ENCODE results near the gene NTRK2. TPM values are rescaled to one million over a fixed set of nuclear protein-coding genes. Genes with fewer than 3 reads are reported as not detected.

The NTRK2 gene
- total RNA-seq, 1 donor from 2014 or later = 23.8 TPM

DNA sequence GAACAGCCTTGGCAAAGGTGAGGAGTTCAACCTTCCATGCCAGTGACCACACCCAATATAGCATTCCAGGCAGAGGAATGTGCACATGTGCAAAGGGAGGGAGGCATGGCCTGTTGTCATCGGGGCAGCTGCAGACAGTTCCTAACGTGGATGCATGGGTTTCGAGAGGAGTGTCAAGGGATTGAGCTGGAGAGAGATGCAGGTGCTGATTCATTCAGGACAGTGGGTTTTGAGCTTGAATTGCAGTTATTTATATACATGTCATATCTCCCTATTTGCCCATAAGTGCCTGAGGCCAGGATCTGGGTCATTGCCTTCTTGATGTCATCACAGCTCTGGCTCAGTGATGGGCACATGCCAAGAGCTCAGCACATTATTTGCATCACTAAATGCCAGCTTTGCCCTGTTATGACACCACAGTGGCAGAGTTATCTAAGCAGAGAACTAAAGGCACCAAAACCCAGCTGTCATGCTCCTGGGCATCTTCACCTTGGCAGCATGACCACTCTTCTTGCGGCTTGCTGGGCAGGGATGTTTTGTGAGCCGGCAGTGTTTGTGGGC is 278.0 kb downstream of the NTRK2 start:
- TF ChIP-seq, protein P1, sequence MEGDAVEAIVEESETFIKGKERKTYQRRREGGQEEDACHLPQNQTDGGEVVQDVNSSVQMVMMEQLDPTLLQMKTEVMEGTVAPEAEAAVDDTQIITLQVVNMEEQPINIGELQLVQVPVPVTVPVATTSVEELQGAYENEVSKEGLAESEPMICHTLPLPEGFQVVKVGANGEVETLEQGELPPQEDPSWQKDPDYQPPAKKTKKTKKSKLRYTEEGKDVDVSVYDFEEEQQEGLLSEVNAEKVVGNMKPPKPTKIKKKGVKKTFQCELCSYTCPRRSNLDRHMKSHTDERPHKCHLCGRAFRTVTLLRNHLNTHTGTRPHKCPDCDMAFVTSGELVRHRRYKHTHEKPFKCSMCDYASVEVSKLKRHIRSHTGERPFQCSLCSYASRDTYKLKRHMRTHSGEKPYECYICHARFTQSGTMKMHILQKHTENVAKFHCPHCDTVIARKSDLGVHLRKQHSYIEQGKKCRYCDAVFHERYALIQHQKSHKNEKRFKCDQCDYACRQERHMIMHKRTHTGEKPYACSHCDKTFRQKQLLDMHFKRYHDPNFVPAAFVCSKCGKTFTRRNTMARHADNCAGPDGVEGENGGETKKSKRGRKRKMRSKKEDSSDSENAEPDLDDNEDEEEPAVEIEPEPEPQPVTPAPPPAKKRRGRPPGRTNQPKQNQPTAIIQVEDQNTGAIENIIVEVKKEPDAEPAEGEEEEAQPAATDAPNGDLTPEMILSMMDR (IDR thresholded peaks at IDR 0.05) = no peak
- intact Hi-C loops (cut with DNase I) = no loop called here

GRCh38 chr9:84949258-84949657 is 279.7 kb downstream of the NTRK2 start:
- Histone ChIP-seq H3K36me3 (no peaks in the 10 kb centered on the region), H3K4me1 (no peaks in the 10 kb centered on the region), H3K27me3 (no peaks in the 10 kb centered on the region), H3K4me3 (no peak overlapping the region), H3K27ac (no peak overlapping the region), H3K9me3 (no peaks in the 10 kb centered on the region)
- intact Hi-C loops (cut with DNase I) = no loop called here
- no peak for DNase-seq (ENCODE audit: low spot score in 2 of 2)
- TF ChIP-seq, protein P1 (IDR thresholded peaks at IDR 0.05) = no peak

More for the DNA sequence above, 278.0 kb downstream of the NTRK2 start:
- H3K36me3 ChIP-seq = no peaks in the 10 kb centered on the region
- no peaks in the 10 kb centered on the region for H3K4me1 ChIP-seq
- no peak for DNase-seq (ENCODE audit: low spot score in 2 of 2)
- H3K4me3 ChIP-seq = no peak overlapping the region
- no peaks in the 10 kb centered on the region for H3K27me3 ChIP-seq
- no peaks in the 10 kb centered on the region for H3K9me3 ChIP-seq
- no peak overlapping the region for H3K27ac ChIP-seq

DNA sequence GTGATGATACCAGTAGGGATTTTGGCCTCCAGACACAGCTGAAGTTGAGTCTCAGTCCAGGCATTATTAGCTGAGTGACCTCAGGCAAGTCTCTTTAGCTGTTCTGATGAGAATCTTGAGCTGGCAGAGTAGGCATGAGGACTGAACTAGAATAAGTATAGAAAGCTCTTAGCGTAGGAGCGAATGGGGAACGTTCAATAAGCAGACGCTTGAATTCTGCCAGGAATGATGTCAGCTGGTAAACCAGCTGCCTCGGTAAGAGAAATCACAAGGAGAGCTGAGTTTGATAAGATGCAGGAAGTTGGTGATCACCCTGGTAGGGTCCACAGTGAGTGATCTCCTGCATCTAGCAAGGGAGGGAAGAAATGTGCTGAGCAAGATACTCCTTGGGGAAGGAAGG is 280.4 kb downstream of the NTRK2 start:
- TF ChIP-seq, protein P1 (IDR thresholded peaks at IDR 0.05) = no peak
- Histone ChIP-seq H3K4me3 (no peak overlapping the region), H3K27ac (no peak overlapping the region), H3K36me3 (no peaks in the 10 kb centered on the region), H3K4me1 (no peaks in the 10 kb centered on the region), H3K9me3 (no peaks in the 10 kb centered on the region), H3K27me3 (no peaks in the 10 kb centered on the region)
- intact Hi-C loops (cut with DNase I) = no loop called here
- no peak for DNase-seq (ENCODE audit: low spot score in 2 of 2)

DNA sequence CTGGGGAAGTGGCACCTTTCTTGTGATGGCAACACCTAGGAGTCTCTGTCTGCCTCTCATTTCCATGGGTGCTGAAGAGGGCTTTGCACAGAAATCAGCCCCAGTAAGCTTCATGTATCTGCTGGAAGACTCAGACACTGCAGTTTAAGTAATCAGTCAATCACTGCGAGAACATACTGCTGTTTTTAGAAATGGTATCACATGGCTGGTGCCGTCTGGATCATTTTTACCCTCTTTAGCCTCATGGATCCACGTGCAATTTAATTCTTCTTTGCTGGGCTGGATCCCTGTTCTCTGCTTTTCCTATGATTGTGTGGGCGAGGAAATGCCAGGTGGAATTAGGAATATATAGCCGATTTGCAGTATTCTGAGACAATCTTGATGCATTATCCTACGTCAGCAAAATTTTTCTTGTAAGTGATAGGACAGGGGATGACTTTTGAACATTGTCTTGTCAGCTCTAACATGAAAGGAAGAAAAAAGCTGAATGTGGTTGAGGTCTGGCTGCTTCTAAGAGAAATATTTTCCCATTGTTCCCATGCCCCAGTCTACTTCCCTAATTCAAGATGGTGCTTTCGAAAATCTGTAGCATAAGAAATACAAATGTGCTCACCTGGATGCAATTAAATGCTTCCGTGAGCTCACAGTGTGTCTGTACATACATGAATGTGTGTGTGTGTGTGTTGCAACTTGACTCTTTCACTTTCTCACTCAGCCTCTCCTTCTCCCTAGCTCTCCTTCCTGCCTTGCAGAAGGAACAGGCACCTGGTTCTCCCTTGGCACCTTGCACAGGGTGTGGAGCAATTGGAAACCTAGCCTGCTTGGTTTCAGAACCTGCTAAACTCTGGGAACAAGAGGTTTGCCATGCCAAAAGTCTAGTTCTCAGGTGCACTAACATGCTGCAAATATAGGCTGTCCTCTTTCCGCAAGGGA is 281.6 kb downstream of the NTRK2 start:
- no peak overlapping the region for H3K27ac ChIP-seq
- H3K9me3 ChIP-seq = no peaks in the 10 kb centered on the region
- H3K36me3 ChIP-seq = no peaks in the 10 kb centered on the region
- H3K27me3 ChIP-seq = no peaks in the 10 kb centered on the region
- H3K4me3 ChIP-seq = no peak overlapping the region
- no peaks in the 10 kb centered on the region for H3K4me1 ChIP-seq
- intact Hi-C loops (cut with DNase I) = no loop called here
- DNase-seq (ENCODE audit: low spot score in 2 of 2) = no peak
- TF ChIP-seq, protein P1 (IDR thresholded peaks at IDR 0.05) = no peak

DNA sequence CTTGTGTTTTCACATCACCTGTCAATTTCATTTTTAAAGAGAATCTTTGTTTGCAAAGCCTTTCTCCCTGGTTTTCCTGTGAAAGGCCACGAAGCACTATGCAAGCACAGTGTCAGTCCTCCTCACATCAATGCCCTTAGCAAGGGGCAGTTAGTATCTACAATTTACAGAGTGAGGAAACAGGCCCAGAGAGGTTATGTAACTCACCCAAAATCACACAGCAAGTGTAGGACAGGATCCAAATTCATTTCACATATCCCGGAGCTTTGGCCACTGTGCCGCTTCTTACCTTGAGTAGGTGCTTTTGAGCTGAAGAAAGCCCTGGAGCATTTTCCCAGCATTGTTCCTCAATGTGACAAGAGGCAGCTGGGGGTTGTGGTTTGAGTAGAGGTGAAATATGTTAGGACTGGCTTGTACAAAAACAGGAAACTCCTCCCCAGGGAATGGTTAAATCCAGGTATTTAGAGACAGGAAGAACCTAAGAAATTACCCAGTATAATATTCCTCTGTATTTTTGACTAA is 283.8 kb downstream of the NTRK2 start:
- intact Hi-C loops (cut with DNase I) = loop anchor here (2.0 kb wide), 1 partner anchor 557 kb away; no protein-coding TSS in a partner anchor

More for the DNA sequence above, 283.8 kb downstream of the NTRK2 start:
- Histone ChIP-seq H3K4me3 (no peak overlapping the region), H3K4me1 (no peaks in the 10 kb centered on the region), H3K36me3 (no peaks in the 10 kb centered on the region), H3K27me3 (no peaks in the 10 kb centered on the region), H3K9me3 (no peaks in the 10 kb centered on the region), H3K27ac (no peak overlapping the region)
- TF ChIP-seq, protein P1 (IDR thresholded peaks at IDR 0.05) = no peak
- no peak for DNase-seq (ENCODE audit: low spot score in 2 of 2)

All from ascending aorta (tissue), 2 donors.